BE2C (cell line): ENCODE measurements around the gene C19orf12.

Experiments used
- DNase-seq: peaks from one replicate; pipeline ENCODE4 v3.0.0-alpha.2; 2020
- H3K27me3 ChIP-seq: fragments of 250-450 bp; sonication (Bioruptor Pico); 2 replicates; pipeline ENCODE4 v1.5.1; 2020; ENCODE audit warnings: mild to moderate bottlenecking
- H3K36me3 ChIP-seq: fragments of 250-450 bp; sonication (Bioruptor Pico); 2 replicates; pipeline ENCODE4 v1.5.1; 2020; ENCODE audit warnings: mild to moderate bottlenecking
- H3K4me1 ChIP-seq: fragments of 250-450 bp; sonication (Bioruptor Pico); 2 replicates; pipeline ENCODE4 v1.5.1; 2020
- H3K4me3 ChIP-seq: 2 replicates; pipeline ENCODE4 v1.5.1; 2011; ENCODE audit warnings: low read depth, low read length
- H3K9me3 ChIP-seq: fragments of 250-450 bp; sonication (Bioruptor Pico); 2 replicates; pipeline ENCODE4 v1.5.1; 2020
- TF ChIP-seq, protein P1 (sequence below): IDR thresholded peaks from 2 replicates; pipeline ENCODE4 v1.5.1; 2012; ENCODE audit warnings: mild to moderate bottlenecking, low read depth, low read length

Gene C19orf12

DNA sequence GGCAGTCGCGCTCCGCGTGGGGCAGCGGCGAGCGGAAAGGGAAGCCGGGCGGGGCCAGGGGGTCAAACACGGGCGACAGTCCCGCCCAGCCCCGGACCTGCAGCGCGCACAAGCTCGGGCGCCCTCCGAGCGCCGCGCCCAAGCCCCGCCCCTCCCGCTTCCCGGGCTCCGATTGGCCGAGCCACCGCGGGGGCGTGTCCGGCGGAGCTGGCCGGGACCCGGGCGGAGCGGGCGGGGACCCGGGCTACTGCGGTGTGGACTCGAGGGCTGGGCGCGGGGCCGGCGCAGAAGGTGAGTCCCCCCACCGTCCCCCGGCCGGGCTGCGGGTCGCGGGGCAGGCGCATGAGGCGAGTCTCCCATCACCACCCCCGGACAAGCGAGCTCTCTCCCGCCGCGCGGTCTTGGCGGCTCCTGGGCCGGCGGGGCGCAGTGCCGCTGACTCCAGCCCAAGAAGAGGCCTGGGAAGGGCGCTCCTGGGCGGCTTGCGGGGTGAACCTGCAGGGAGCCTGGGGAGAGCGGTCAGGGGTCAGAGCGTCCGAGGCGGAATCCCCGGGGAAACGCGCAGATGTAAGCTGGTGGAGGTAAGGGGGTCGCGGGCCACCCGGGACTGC is 49.7 kb downstream of the C19orf12 start, which contains the start of gene PLEKHF1:
Gene PLEKHF1, plus strand, starts transcription at position 247 of the 611 bp plus-strand sequence. CDS start 8,379 bp downstream, outside the sequence.
- Histone ChIP-seq H3K4me3 (peak within 1 kb of the TSS; percentile 61), H3K36me3 (no peaks in the 10 kb centered on the region), H3K27me3 (no peaks in the 10 kb centered on the region), H3K9me3 (no peaks in the 10 kb centered on the region), H3K4me1 (no peaks in the 10 kb centered on the region)
- TF ChIP-seq, protein P1, sequence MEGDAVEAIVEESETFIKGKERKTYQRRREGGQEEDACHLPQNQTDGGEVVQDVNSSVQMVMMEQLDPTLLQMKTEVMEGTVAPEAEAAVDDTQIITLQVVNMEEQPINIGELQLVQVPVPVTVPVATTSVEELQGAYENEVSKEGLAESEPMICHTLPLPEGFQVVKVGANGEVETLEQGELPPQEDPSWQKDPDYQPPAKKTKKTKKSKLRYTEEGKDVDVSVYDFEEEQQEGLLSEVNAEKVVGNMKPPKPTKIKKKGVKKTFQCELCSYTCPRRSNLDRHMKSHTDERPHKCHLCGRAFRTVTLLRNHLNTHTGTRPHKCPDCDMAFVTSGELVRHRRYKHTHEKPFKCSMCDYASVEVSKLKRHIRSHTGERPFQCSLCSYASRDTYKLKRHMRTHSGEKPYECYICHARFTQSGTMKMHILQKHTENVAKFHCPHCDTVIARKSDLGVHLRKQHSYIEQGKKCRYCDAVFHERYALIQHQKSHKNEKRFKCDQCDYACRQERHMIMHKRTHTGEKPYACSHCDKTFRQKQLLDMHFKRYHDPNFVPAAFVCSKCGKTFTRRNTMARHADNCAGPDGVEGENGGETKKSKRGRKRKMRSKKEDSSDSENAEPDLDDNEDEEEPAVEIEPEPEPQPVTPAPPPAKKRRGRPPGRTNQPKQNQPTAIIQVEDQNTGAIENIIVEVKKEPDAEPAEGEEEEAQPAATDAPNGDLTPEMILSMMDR: no peak
- peak; percentile 92 for DNase-seq

DNA sequence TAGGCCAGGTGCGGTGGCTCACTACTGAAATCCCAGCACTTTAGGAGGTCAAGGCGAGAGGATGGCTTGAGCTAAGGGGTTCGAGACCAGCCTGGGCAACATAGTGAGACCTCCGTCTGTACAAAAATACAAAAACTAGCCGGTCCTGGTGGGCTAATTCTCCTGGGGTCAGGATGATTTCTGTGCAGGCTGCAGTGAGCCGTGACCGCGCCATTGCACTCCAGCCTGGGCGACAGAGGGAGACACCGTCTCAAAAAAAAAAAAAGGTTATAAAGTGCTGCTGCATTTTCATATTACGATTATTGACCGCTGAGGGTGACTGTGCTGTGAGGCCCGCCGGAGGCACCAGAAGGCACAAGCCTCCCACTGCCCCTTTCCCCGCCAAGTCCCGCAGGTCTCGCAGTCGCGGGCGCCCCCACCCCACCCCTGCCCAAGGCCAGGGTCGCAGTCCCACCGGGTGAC is 50.3 kb downstream of the C19orf12 start:
- H3K4me3 ChIP-seq: peak overlapping the region; percentile 54
- TF ChIP-seq, protein P1: no peak
- no peaks in the 10 kb centered on the region for H3K9me3 ChIP-seq
- no peaks in the 10 kb centered on the region for H3K4me1 ChIP-seq
- no peak for DNase-seq
- H3K36me3 ChIP-seq: no peaks in the 10 kb centered on the region
- no peaks in the 10 kb centered on the region for H3K27me3 ChIP-seq

GRCh38 chr19:29663861-29664752 is 51.0 kb downstream of the C19orf12 start:
- Histone ChIP-seq H3K4me1 (no peaks in the 10 kb centered on the region), H3K4me3 (no peak overlapping the region; the same call in 1 of the 2 replicates)
- DNase-seq: no peak

GRCh38 chr19:29662604-29663404 is 52.3 kb downstream of the C19orf12 start:
- H3K36me3 ChIP-seq: no peaks in the 10 kb centered on the region
- no peaks in the 10 kb centered on the region for H3K9me3 ChIP-seq
- no peaks in the 10 kb centered on the region for H3K27me3 ChIP-seq
- DNase-seq: no peak
- TF ChIP-seq, protein P1: no peak
- no peaks in the 10 kb centered on the region for H3K4me1 ChIP-seq
- no peak overlapping the region for H3K4me3 ChIP-seq

More at GRCh38 chr19:29663861-29664752, 51.0 kb downstream of the C19orf12 start:
- TF ChIP-seq, protein P1: no peak
- Histone ChIP-seq H3K27me3 (no peaks in the 10 kb centered on the region), H3K9me3 (no peaks in the 10 kb centered on the region), H3K36me3 (no peaks in the 10 kb centered on the region)

DNA sequence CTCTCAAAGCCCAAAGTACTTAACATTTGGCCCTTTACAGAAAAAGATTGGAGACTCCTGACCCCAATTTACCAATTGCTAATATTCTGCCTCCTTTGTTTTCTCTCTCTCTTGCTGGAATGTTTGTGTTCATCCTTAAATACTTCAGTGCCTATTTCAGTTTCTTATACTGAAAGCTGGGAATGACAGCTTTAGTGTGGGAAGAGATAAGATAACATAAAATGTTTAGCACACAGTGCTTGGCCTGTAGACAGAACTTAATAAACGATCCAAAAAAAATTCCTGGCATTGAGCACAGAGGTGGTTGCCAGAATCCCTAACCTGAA is 52.8 kb downstream of the C19orf12 start:
- no peak for DNase-seq
- Histone ChIP-seq H3K27me3 (no peaks in the 10 kb centered on the region), H3K4me3 (no peak overlapping the region), H3K36me3 (no peaks in the 10 kb centered on the region), H3K9me3 (no peaks in the 10 kb centered on the region), H3K4me1 (no peaks in the 10 kb centered on the region)
- TF ChIP-seq, protein P1: no peak
